Measurements from ENCODE around the gene TSPEAR. TPM values are rescaled to one million over a fixed set of nuclear protein-coding genes. Genes with fewer than 3 reads are reported as not detected.
A peak's percentile ranks its signal among the peaks of the same experiment; 100 is the strongest.

The TSPEAR gene
- polyA plus RNA-seq, 3 donors from 2014 or later, result not detected

GRCh38 chr21:44456214-44456914, 255.0 kb downstream of the TSPEAR start:
- Mint-ChIP-seq H3K9me3 (peaks cover 0 to 6% (median 0%) of the 10 kb centered on the region in 6 donors), H3K27me3 (ENCODE audit: low read depth in 3 of 3) (peaks cover 3 to 15% (median 9%) of the 10 kb centered on the region in 3 donors)

DNA sequence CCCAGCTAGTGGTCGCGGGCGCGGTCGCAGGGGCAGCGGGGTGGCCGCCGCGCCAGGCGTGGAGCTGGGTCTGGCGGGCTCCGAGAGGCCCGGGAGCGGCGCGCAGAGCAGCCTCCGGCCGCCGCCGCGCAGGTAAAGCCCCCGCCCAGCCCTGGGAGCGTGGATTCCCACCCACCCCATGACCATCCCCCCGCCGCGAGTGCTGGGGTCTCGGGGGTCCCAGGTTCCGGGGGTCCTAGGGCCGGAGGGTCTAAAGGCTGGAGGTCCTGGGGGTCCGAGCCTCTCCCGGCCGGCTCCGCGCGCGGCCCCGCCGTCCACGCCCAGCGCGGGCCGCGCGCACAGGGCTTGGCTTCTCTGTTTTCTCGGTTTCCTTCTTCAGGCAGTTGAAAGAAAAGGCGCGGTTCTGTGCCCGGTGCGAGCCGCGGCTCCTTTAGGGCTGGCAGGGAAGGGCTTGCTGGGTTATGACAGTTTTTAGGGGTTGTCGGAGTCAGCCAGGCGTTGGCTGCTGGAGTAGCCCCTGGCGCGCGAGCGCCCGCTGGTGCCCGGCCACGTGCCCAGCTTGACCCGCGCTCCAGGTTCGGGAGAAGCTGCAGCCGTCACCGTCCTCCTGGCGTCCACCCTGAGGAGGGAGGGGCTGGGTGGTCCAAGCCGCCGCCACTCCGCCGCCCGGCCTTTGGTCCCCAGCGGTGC, 255.7 kb downstream of the TSPEAR start:
- DNase-seq, result peak in 2 of 3 donors; percentile 11 to 25
- Mint-ChIP-seq H3K27me3 (ENCODE audit: low read depth in 3 of 3) (peaks cover 8 to 15% (median 10%) of the 10 kb centered on the region in 3 donors), H3K9me3 (peaks cover 0 to 6% (median 0%) of the 10 kb centered on the region in 6 donors), H3K4me1 (peaks cover 8 to 10% of the 10 kb centered on the region in 2 donors), H3K4me3 (peak overlapping the region; percentile 70 to 82 (median 77)), H3K27ac (no peak overlapping the region), H3K36me3 (no peaks in the 10 kb centered on the region)

More at GRCh38 chr21:44456214-44456914, 255.0 kb downstream of the TSPEAR start:
- Mint-ChIP-seq H3K27ac (no peak overlapping the region), H3K36me3 (no peaks in the 10 kb centered on the region), H3K4me3 (peak overlapping the region; percentile 41 to 65 (median 50)), H3K4me1 (peaks cover 8 to 10% of the 10 kb centered on the region in 2 donors)
- DNase-seq, result no peak

- peaks cover 0 to 6% (median 0%) of the 10 kb centered on the region in 6 donors for H3K9me3 Mint-ChIP-seq
- peaks cover 7 to 15% (median 11%) of the 10 kb centered on the region in 3 donors for H3K27me3 Mint-ChIP-seq (ENCODE audit: low read depth in 3 of 3)
- H3K4me3 Mint-ChIP-seq, result peak within 1 kb of the TSS; percentile 76 to 82 (median 78)
- peaks cover 8 to 10% of the 10 kb centered on the region in 2 donors for H3K4me1 Mint-ChIP-seq
- no peaks in the 10 kb centered on the region for H3K36me3 Mint-ChIP-seq
- DNase-seq, result peak; percentile 61 to 71 (median 68)
- H3K27ac Mint-ChIP-seq, result peak within 1 kb of the TSS in 3 of 6 donors; percentile 54 to 66 (median 59)
These were observed 256.4 kb downstream of the TSPEAR start, which contains the start of gene LRRC3 for GRCh38 chr21:44454747-44455523. TSS of gene LRRC3 (plus strand) at chr21:44455510. CDS start at chr21:44456645, 1,135 bp downstream.

- Mint-ChIP-seq H3K4me3 (peak overlapping the region; percentile 67 to 81 (median 77)), H3K4me1 (peaks cover 8 to 10% of the 10 kb centered on the region in 2 donors), H3K36me3 (no peaks in the 10 kb centered on the region), H3K9me3 (peaks cover 0 to 6% (median 0%) of the 10 kb centered on the region in 6 donors), H3K27me3 (ENCODE audit: low read depth in 3 of 3) (peaks cover 9 to 16% (median 11%) of the 10 kb centered on the region in 3 donors), H3K27ac (peak overlapping the region in 3 of 6 donors; percentile 6 to 66 (median 59))
- no peak for DNase-seq
These were observed 257.3 kb downstream of the TSPEAR start for GRCh38 chr21:44454058-44454457.

DNA sequence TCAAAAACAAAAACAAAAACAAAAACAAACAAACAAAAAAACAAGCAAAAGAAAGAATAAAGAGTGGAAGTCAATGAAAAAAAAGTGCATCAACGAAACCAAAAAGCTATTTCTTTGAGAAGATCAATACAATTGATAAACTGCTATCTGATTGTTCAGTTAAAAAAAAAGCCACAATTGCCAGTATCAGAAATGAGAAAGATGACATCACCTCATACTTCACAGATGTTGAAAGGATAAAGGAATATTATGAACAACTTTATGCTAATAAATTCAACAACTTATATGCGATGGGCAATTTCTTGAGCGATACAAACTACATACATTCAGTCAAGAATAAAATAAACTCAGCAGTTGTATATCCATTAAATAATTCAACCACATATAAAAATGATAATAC, 258.3 kb downstream of the TSPEAR start:
- Mint-ChIP-seq H3K4me1 (peaks cover 8 to 10% of the 10 kb centered on the region in 2 donors), H3K27me3 (ENCODE audit: low read depth in 3 of 3) (peaks cover 9 to 18% (median 11%) of the 10 kb centered on the region in 3 donors), H3K4me3 (peak overlapping the region in 1 of 5 donors; percentile 42), H3K36me3 (no peaks in the 10 kb centered on the region), H3K27ac (no peak overlapping the region), H3K9me3 (peaks cover 0 to 6% (median 0%) of the 10 kb centered on the region in 6 donors)
- DNase-seq, result no peak

- H3K9me3 Mint-ChIP-seq, result peaks cover 0 to 6% (median 0%) of the 10 kb centered on the region in 6 donors
- H3K4me3 Mint-ChIP-seq, result no peak overlapping the region
- DNase-seq, result no peak
These were observed 260.4 kb downstream of the TSPEAR start for GRCh38 chr21:44450999-44451398.

GRCh38 chr21:44450402-44450801, 261.0 kb downstream of the TSPEAR start:
- Mint-ChIP-seq H3K4me3 (no peak overlapping the region), H3K4me1 (peaks cover 8 to 10% of the 10 kb centered on the region in 2 donors), H3K27me3 (ENCODE audit: low read depth in 3 of 3) (peaks cover 7 to 19% (median 16%) of the 10 kb centered on the region in 3 donors), H3K27ac (no peak overlapping the region), H3K36me3 (no peaks in the 10 kb centered on the region), H3K9me3 (peaks cover 0 to 6% (median 0%) of the 10 kb centered on the region in 6 donors)
- no peak for DNase-seq

More at GRCh38 chr21:44450999-44451398, 260.4 kb downstream of the TSPEAR start:
- no peaks in the 10 kb centered on the region for H3K36me3 Mint-ChIP-seq
- H3K27me3 Mint-ChIP-seq (ENCODE audit: low read depth in 3 of 3), result peaks cover 7 to 19% (median 16%) of the 10 kb centered on the region in 3 donors
- H3K4me1 Mint-ChIP-seq, result peaks cover 8 to 10% of the 10 kb centered on the region in 2 donors
- no peak overlapping the region for H3K27ac Mint-ChIP-seq

DNA sequence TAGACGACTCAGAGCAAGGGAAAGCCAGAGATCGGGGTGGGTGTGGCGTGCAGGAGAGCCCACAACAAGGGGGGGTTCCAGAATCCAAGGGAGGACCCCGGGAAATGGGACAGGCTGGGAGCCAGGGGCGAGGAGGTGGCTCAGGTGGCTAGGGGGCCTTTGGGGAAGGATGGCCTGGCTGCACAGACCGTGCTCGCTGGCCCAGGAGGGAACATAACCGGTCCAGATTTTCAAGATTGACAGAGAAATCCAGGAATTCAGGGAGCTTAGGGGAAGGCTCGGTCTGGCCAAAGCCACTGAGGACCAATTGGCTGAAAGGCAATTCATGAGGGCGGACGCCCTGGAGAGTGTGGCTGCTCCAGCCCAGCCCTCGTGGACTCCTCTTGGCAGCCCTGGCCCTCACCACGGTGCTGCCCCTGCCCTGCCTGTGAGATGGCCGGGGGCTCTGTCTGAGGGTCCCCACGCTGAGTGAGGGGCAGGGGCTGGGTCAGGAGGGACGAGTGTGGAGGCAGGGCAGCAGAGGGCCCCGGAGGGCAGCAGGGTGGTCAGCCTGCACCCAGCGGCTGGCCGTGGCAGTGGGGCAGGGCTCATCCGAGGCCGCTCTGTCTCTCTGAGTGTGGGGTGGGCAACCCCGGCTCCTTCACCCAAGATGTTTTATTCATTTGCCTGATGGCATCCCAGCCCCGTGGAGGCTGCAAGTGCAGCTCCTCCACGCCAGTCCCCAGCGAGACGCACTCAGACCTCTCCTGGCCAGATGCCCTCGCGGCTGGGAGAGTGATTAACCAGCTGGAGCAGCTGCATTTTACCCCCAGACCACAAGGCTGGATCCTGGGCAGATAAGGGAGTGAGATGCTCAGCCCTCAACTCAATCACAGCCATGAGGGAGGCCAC, 261.7 kb downstream of the TSPEAR start:
- Mint-ChIP-seq H3K9me3 (peaks cover 0 to 6% (median 0%) of the 10 kb centered on the region in 6 donors), H3K4me3 (no peak overlapping the region), H3K27ac (no peak overlapping the region), H3K36me3 (no peaks in the 10 kb centered on the region), H3K27me3 (ENCODE audit: low read depth in 3 of 3) (peaks cover 13 to 16% (median 15%) of the 10 kb centered on the region in 3 donors), H3K4me1 (peaks cover 5 to 7% of the 10 kb centered on the region in 2 donors)
- DNase-seq, result no peak

GRCh38 chr21:44448651-44449131, 262.7 kb downstream of the TSPEAR start:
- DNase-seq, result no peak
- Mint-ChIP-seq H3K4me1 (no peaks in the 10 kb centered on the region), H3K4me3 (no peak overlapping the region), H3K9me3 (peaks cover 0 to 6% (median 0%) of the 10 kb centered on the region in 6 donors), H3K27me3 (ENCODE audit: low read depth in 3 of 3) (peaks cover 10 to 15% (median 11%) of the 10 kb centered on the region in 3 donors), H3K36me3 (no peaks in the 10 kb centered on the region), H3K27ac (no peak overlapping the region)

Other genes with a start within 250 kb of the TSPEAR start
- gene KRTAP10-1, start 171.4 kb downstream of the TSPEAR start, polyA plus RNA-seq, result not detected
- gene KRTAP10-2, start 160.1 kb downstream of the TSPEAR start, polyA plus RNA-seq, result not detected
- not detected for gene KRTAP10-3, start 152.8 kb downstream of the TSPEAR start, polyA plus RNA-seq
- not detected for gene KRTAP10-4, start 137.8 kb downstream of the TSPEAR start, polyA plus RNA-seq
- gene KRTAP10-5, start 131.0 kb downstream of the TSPEAR start, polyA plus RNA-seq, result not detected
- not detected for gene KRTAP10-6, start 119.1 kb downstream of the TSPEAR start, polyA plus RNA-seq
- not detected for gene KRTAP10-7, start 111.0 kb downstream of the TSPEAR start, polyA plus RNA-seq
- not detected for gene KRTAP10-8, start 99.5 kb downstream of the TSPEAR start, polyA plus RNA-seq
- not detected for gene KRTAP10-9, start 84.5 kb downstream of the TSPEAR start, polyA plus RNA-seq
- gene KRTAP10-10, start 74.2 kb downstream of the TSPEAR start, polyA plus RNA-seq, result not detected
- not detected for gene KRTAP10-11, start 65.2 kb downstream of the TSPEAR start, polyA plus RNA-seq
- not detected for gene KRTAP12-4, start 56.9 kb downstream of the TSPEAR start, polyA plus RNA-seq
- gene KRTAP12-3, start 53.6 kb downstream of the TSPEAR start, polyA plus RNA-seq, result 1 to 10 TPM in 1 of 3 donors, not detected in 2; 1.3 TPM
- gene KRTAP12-2, start 44.6 kb downstream of the TSPEAR start, polyA plus RNA-seq, result not detected
- gene KRTAP12-1, start 29.4 kb downstream of the TSPEAR start, polyA plus RNA-seq, result not detected
- not detected for gene KRTAP10-12, start 14.4 kb downstream of the TSPEAR start, polyA plus RNA-seq
- 10 to 100 TPM; 43.6 to 62.9 (median 56.2) TPM for gene UBE2G2, start 90.2 kb upstream of the TSPEAR start, polyA plus RNA-seq
- 10 to 100 TPM; 85.2 to 95.7 (median 87.4) TPM for gene SUMO3, start 106.5 kb upstream of the TSPEAR start, polyA plus RNA-seq
- gene PTTG1IP, start 162.1 kb upstream of the TSPEAR start, polyA plus RNA-seq, result 100 to 1,000 TPM in 1 of 3 donors, 10 to 100 TPM in 2; 67.7 to 103 (median 92.9) TPM
- gene ITGB2, start 209.3 kb upstream of the TSPEAR start, polyA plus RNA-seq, result 1,000 to 10,000 TPM; 1,416 to 2,161 (median 1,452) TPM
- gene SLX9, start 228.5 kb upstream of the TSPEAR start, polyA plus RNA-seq, result 10 to 100 TPM in 2 of 3 donors, 1 to 10 TPM in 1; 7.1 to 12.4 (median 11.3) TPM